Measurements from ENCODE around the gene LYST. TPM values are rescaled to one million over a fixed set of nuclear protein-coding genes. Genes with fewer than 3 reads are reported as not detected.
A peak's percentile ranks its signal among the peaks of the same experiment; 100 is the strongest.

The LYST gene
- polyA plus RNA-seq, 3 donors: 46.3 to 128 (median 67.9) TPM

DNA sequence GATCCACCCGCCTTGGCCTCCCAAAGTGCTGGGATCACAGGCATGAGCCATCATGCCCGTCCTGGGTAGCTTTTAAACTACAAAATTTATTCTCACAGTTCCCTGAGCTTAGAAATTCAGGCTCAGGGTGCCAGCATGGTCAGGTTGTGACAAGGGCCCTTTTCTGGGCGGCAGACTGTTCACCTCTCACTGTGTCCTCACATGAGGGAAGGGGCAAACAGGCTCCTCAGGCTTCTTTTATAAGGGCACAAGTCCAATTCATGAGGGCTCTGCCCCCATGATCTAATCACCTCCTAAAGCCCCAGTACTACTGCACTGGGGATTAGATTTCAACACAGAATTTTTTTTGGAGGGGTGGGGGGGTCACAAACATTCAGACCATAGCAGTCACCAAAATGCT is 253.9 kb downstream of the LYST start:
- Histone ChIP-seq H3K36me3 (replicated peaks in 1 of 2; ENCODE audit: control insufficient read depth in 1 of 2, insufficient read depth in 2 of 2, low read length in 2 of 2) (no peaks in the 10 kb centered on the region), H2AFZ (ENCODE audit: insufficient read depth, low read depth, low read length, poor library complexity, severe bottlenecking) (no peak overlapping the region), H3K79me2 (ENCODE audit: insufficient read depth, low read length) (no peaks in the 10 kb centered on the region), H3K4me3 (replicated peaks in 1 of 3; ENCODE audit: low read depth in 2 of 3, low read length in 3 of 3) (no peak overlapping the region), H3K4me1 (ENCODE audit: control insufficient read depth in 1 of 2, insufficient read depth in 2 of 2, low read length in 2 of 2) (no peaks in the 10 kb centered on the region), H4K20me1 (ENCODE audit: insufficient read depth, low read length) (no peaks in the 10 kb centered on the region), H3K4me2 (replicated peaks; ENCODE audit: extremely low read depth, low read length, poor library complexity, severe bottlenecking) (no peak overlapping the region), H3K27me3 (ENCODE audit: control insufficient read depth in 2 of 2, insufficient read depth in 2 of 2, low read length in 2 of 2) (no peaks in the 10 kb centered on the region), H3K27ac (ENCODE audit: low read depth in 1 of 2, low read length in 2 of 2) (no peak overlapping the region), H3K9ac (ENCODE audit: insufficient read depth, low read length, poor library complexity, severe bottlenecking) (no peak overlapping the region), H3K9me3 (replicated peaks in 1 of 2; ENCODE audit: control insufficient read depth in 1 of 2, insufficient read depth in 1 of 2, low read length in 2 of 2) (no peaks in the 10 kb centered on the region)
- no peaks in the 10 kb centered on the region for H3K4me1 Mint-ChIP-seq
- H3K9me3 Mint-ChIP-seq: no peaks in the 10 kb centered on the region
- no peak overlapping the region for H3K4me3 Mint-ChIP-seq
- no peak for TF ChIP-seq CTCF (IDR thresholded peaks at IDR 0.05)
- intact Hi-C loops (cut with micrococcal nuclease): loop anchor here in 1 of 2 donors (10.0 kb wide), 1 partner anchor 88 kb away; no protein-coding TSS in a partner anchor
- no peaks in the 10 kb centered on the region for H3K36me3 Mint-ChIP-seq
- H3K27me3 Mint-ChIP-seq (ENCODE audit: low read depth in 3 of 3): peaks cover 3 to 7% (median 5%) of the 10 kb centered on the region in 3 donors
- WGBS (ENCODE audit: insufficient coverage): 90% methylated on average over 2 of the region's 3 CpGs
- DNase-seq: no peak
- H3K27ac Mint-ChIP-seq: no peak overlapping the region

Small RNAs within 50 kb of the gene (small RNA-seq; reads per million reads assigned to genes)
- 12.5 reads per million, percentile 80 among the genes with 10 or more reads in this experiment for gene MIR1537 (ENCODE audit: insufficient read length, low read depth)
- gene RNU6-968P (ENCODE audit: insufficient read length, low read depth): not detected

Other genes with a start within 250 kb of the LYST start
- not detected for gene GNG4, start 217.1 kb downstream of the LYST start, polyA plus RNA-seq
- gene NID1, start 198.2 kb upstream of the LYST start, polyA plus RNA-seq: 10 to 100 TPM in 2 of 3 donors, 1 to 10 TPM in 1; 6.8 to 19.7 (median 14.4) TPM

Measured in CD14-positive monocyte (primary cell).